A673 (cell line): ENCODE results near the gene CACHD1. TPM values are rescaled to one million over a fixed set of nuclear protein-coding genes. Genes with fewer than 3 reads are reported as not detected.

Experiments
- BruUV-seq: library from RNA; stranded (reverse); fragments of 400-500 nt; replicated peaks from 2 replicates; lab custom pipeline; 2021; lab: Mats Ljungman, UMichigan
- CTCF ChIA-PET: fragments of 300-600 bp; sonication (Branson Sonifier 250); formaldehyde crosslinking; loops from one replicate; lab custom pipeline; 2022; ENCODE audit warnings: antibody characterized with exemption; lab: Charles Lee
- POLR2A ChIA-PET: fragments of 300-600 bp; sonication (Branson Sonifier 250); formaldehyde crosslinking; loops from one replicate; lab custom pipeline; 2022; ENCODE audit warnings: antibody characterized with exemption; ENCODE audit not compliant: low non-redundant PET; lab: Charles Lee
- DNase-seq: peaks from one replicate; pipeline ENCODE4 v3.0.0-alpha.2; 2015; ENCODE audit warnings: low spot score
- H3K27ac ChIP-seq: fragments of 200-600 bp; sonication (generic); 2 replicates; pipeline ENCODE4 v1.5.1; 2016; ENCODE audit warnings: mixed run types, low read depth, mild to moderate bottlenecking, mixed read lengths, antibody characterized with exemption, low read length; ENCODE audit not compliant: poor library complexity, severe bottlenecking
- H3K27me3 ChIP-seq: fragments of 200-600 bp; sonication (generic); replicated peaks from 2 replicates; pipeline ENCODE4 v1.6.1; 2017; ENCODE audit warnings: mixed run types, low read depth, mild to moderate bottlenecking, mixed read lengths, antibody characterized with exemption, low read length; ENCODE audit not compliant: insufficient read depth, poor library complexity
- H3K36me3 ChIP-seq: fragments of 200-600 bp; sonication (generic); 2 replicates; pipeline ENCODE4 v1.6.1; 2016; ENCODE audit warnings: mixed run types, mild to moderate bottlenecking, mixed read lengths, antibody characterized with exemption, low read length; ENCODE audit not compliant: insufficient read depth, poor library complexity, severe bottlenecking
- H3K4me1 ChIP-seq: fragments of 200-600 bp; sonication (generic); 2 replicates; pipeline ENCODE4 v1.6.1; 2017; ENCODE audit warnings: mixed run types, mild to moderate bottlenecking, mixed read lengths, antibody characterized with exemption, low read length; ENCODE audit not compliant: insufficient read depth, poor library complexity, severe bottlenecking
- H3K4me3 ChIP-seq: fragments of 200-600 bp; sonication (generic); 2 replicates; pipeline ENCODE4 v1.5.1; 2016; ENCODE audit warnings: low read depth, mixed run types, mild to moderate bottlenecking, mixed read lengths, low read length; ENCODE audit not compliant: poor library complexity, severe bottlenecking
- H3K9me3 ChIP-seq: fragments of 200-600 bp; sonication (generic); 2 replicates; pipeline ENCODE4 v1.6.1; 2016; ENCODE audit warnings: mixed run types, low read depth, mild to moderate bottlenecking, mixed read lengths, antibody characterized with exemption, low read length; ENCODE audit not compliant: poor library complexity, severe bottlenecking
- CTCF ChIP-seq: fragments of 300-800, 200-600 bp; sonication (generic); conservative IDR thresholded peaks from 2 replicates; pipeline ENCODE4 v1.5.1; 2017; ENCODE audit warnings: low read depth, mild to moderate bottlenecking, antibody characterized with exemption, low read length, moderate library complexity, mixed read lengths
- EZH2 ChIP-seq: fragments of 200-600 bp; sonication (generic); IDR thresholded peaks from 2 replicates; pipeline ENCODE4 v1.6.1; 2017; ENCODE audit warnings: borderline replicate concordance, low read depth, mild to moderate bottlenecking, mixed read lengths, antibody characterized with exemption, low read length; ENCODE audit not compliant: poor library complexity, severe bottlenecking
- intact Hi-C: fragments of 100-400 bp; cut with micrococcal nuclease; formaldehyde crosslinking; loops from one replicate; pipeline ENCODE4 v1.10.0; 2022; ENCODE audit not compliant: unreplicated experiment
- total RNA-seq: library from RNA; stranded (reverse); gene quantifications from 2 replicates; pipeline ENCODE4 v1.2.3, GENCODE V29; 2021

CACHD1 gene
- total RNA-seq, 1 experiment from 2014 or later, result 39.2 TPM

GRCh38 chr1:64499011-64499410 is 29.1 kb downstream of the CACHD1 start:
- POLR2A ChIA-PET, result no interaction called here
- H3K27ac ChIP-seq, result no peak overlapping the region
- intact Hi-C loops, result no loop called here
- CTCF ChIA-PET, result no interaction called here
- H3K27me3 ChIP-seq, result no peaks in the 10 kb centered on the region
- H3K4me1 ChIP-seq, result peaks cover 76% of the 10 kb centered on the region
- H3K4me3 ChIP-seq, result no peak overlapping the region
- no peaks in the 10 kb centered on the region for H3K36me3 ChIP-seq
- no peaks in the 10 kb centered on the region for H3K9me3 ChIP-seq
- TF ChIP-seq CTCF (no peak), EZH2 (no peak)
- no TSS peak for BruUV-seq
- DNase-seq, result no peak

GRCh38 chr1:64499966-64500365 is 30.0 kb downstream of the CACHD1 start:
- peak; percentile 32; the same call in 1 of the 2 replicates for TF ChIP-seq CTCF
- TF ChIP-seq EZH2, result no peak
- intact Hi-C loops, result no loop called here
- H3K36me3 ChIP-seq, result no peaks in the 10 kb centered on the region
- ChIA-PET CTCF (no interaction called here), POLR2A (no interaction called here)
- no peaks in the 10 kb centered on the region for H3K27me3 ChIP-seq
- H3K9me3 ChIP-seq, result no peaks in the 10 kb centered on the region
- BruUV-seq, result no TSS peak
- peaks cover 76% of the 10 kb centered on the region for H3K4me1 ChIP-seq
- no peak for DNase-seq
- H3K27ac ChIP-seq, result no peak overlapping the region
- H3K4me3 ChIP-seq, result no peak overlapping the region

- no peak for DNase-seq
- Histone ChIP-seq H3K9me3 (no peaks in the 10 kb centered on the region), H3K36me3 (peaks cover 3% of the 10 kb centered on the region), H3K27ac (peak overlapping the region; percentile 51), H3K27me3 (no peaks in the 10 kb centered on the region), H3K4me3 (no peak overlapping the region), H3K4me1 (peaks cover 60% of the 10 kb centered on the region)
- no TSS peak for BruUV-seq
- TF ChIP-seq EZH2 (no peak), CTCF (no peak)
- ChIA-PET CTCF (interaction anchor here (1.2 kb wide), 1 partner anchor 9 kb away, joined by 3 read pairs; no protein-coding TSS in a partner anchor), POLR2A (interaction anchor here (0.6 kb wide), 1 partner anchor 316 kb away, joined by 4 read pairs; no protein-coding TSS in a partner anchor)
- intact Hi-C loops, result no loop called here
These were observed 32.2 kb downstream of the CACHD1 start for GRCh38 chr1:64502083-64502482.
